Measurements from ENCODE around the gene GTF2B. TPM values are rescaled to one million over a fixed set of nuclear protein-coding genes. Genes with fewer than 3 reads are reported as not detected.

The GTF2B gene
- total RNA-seq, 1 donor from 2014 or later = 28.3 TPM

GRCh38 chr1:88877911-88878310 is 13.5 kb downstream of the GTF2B start:
- H3K27ac Mint-ChIP-seq (ENCODE audit: unreplicated experiment) = no peak overlapping the region
- TF ChIP-seq EZH2 (IDR thresholded peaks at IDR 0.05; ENCODE audit: insufficient read depth, low read length) = no peak
- peaks cover 48% of the 10 kb centered on the region for H4K20me1 ChIP-seq (ENCODE audit: insufficient read depth, low read length)
- H3K4me1 ChIP-seq (ENCODE audit: insufficient read depth, low read length) = no peaks in the 10 kb centered on the region
- H3K36me3 Mint-ChIP-seq (ENCODE audit: low read depth, unreplicated experiment) = peaks cover 3% of the 10 kb centered on the region
- no peak overlapping the region for H2AFZ ChIP-seq (ENCODE audit: low read depth, low read length)
- peak overlapping the region; percentile 56 for H3K9ac ChIP-seq (ENCODE audit: low read length)
- no peak overlapping the region for H3K27ac ChIP-seq (ENCODE audit: low read depth, low read length)
- H3K36me3 ChIP-seq (ENCODE audit: insufficient read depth, low read length) = peaks cover 9% of the 10 kb centered on the region
- peaks cover 7% of the 10 kb centered on the region for H3K4me1 Mint-ChIP-seq (ENCODE audit: low read depth, unreplicated experiment)
- H3K27me3 ChIP-seq (ENCODE audit: insufficient read depth, low read length) = no peaks in the 10 kb centered on the region
- no peaks in the 10 kb centered on the region for H3K9me3 ChIP-seq (ENCODE audit: insufficient read depth, low read depth, low read length)
- FAIRE-seq (no peak), DNase-seq (ENCODE audit: low read depth) (no peak)
- H3K4me3 ChIP-seq (ENCODE audit: insufficient read depth, low read depth, low read length) = no peak overlapping the region
- no peak overlapping the region for H3K4me3 Mint-ChIP-seq (ENCODE audit: unreplicated experiment)
- H3K9me3 Mint-ChIP-seq (ENCODE audit: unreplicated experiment) = no peaks in the 10 kb centered on the region
- peaks cover 81% of the 10 kb centered on the region for H3K79me2 ChIP-seq (ENCODE audit: insufficient read depth, low read length)
- H3K27me3 Mint-ChIP-seq (ENCODE audit: low read depth, unreplicated experiment) = no peaks in the 10 kb centered on the region
- H3K4me2 ChIP-seq (ENCODE audit: low read length) = no peak overlapping the region

- H3K27ac ChIP-seq (ENCODE audit: low read depth, low read length) = no peak overlapping the region
- peak overlapping the region; percentile 56 for H3K9ac ChIP-seq (ENCODE audit: low read length)
- H3K9me3 Mint-ChIP-seq (ENCODE audit: unreplicated experiment) = no peaks in the 10 kb centered on the region
Measured at GRCh38 chr1:88877382-88877825, 14.0 kb downstream of the GTF2B start.

GRCh38 chr1:88876573-88877365 is 14.6 kb downstream of the GTF2B start:
- H3K27me3 ChIP-seq (ENCODE audit: insufficient read depth, low read length) = no peaks in the 10 kb centered on the region
- H3K9me3 ChIP-seq (ENCODE audit: insufficient read depth, low read depth, low read length) = no peaks in the 10 kb centered on the region
- H3K27me3 Mint-ChIP-seq (ENCODE audit: low read depth, unreplicated experiment) = no peaks in the 10 kb centered on the region
- no peaks in the 10 kb centered on the region for H3K36me3 Mint-ChIP-seq (ENCODE audit: low read depth, unreplicated experiment)
- no peak for FAIRE-seq
- H3K36me3 ChIP-seq (ENCODE audit: insufficient read depth, low read length) = peaks cover 5% of the 10 kb centered on the region
- no peak overlapping the region for H3K27ac ChIP-seq (ENCODE audit: low read depth, low read length)
- DNase-seq (ENCODE audit: low read depth) = no peak
- no peak overlapping the region for H3K9ac ChIP-seq (ENCODE audit: low read length)
- H3K27ac Mint-ChIP-seq (ENCODE audit: unreplicated experiment) = no peak overlapping the region
- peaks cover 80% of the 10 kb centered on the region for H3K79me2 ChIP-seq (ENCODE audit: insufficient read depth, low read length)
- no peak overlapping the region for H3K4me3 ChIP-seq (ENCODE audit: insufficient read depth, low read depth, low read length)
- no peak overlapping the region for H2AFZ ChIP-seq (ENCODE audit: low read depth, low read length)
- H3K9me3 Mint-ChIP-seq (ENCODE audit: unreplicated experiment) = no peaks in the 10 kb centered on the region
- H3K4me3 Mint-ChIP-seq (ENCODE audit: unreplicated experiment) = no peak overlapping the region
- no peak overlapping the region for H3K4me2 ChIP-seq (ENCODE audit: low read length)
- H3K4me1 Mint-ChIP-seq (ENCODE audit: low read depth, unreplicated experiment) = no peaks in the 10 kb centered on the region
- H3K4me1 ChIP-seq (ENCODE audit: insufficient read depth, low read length) = no peaks in the 10 kb centered on the region
- peaks cover 48% of the 10 kb centered on the region for H4K20me1 ChIP-seq (ENCODE audit: insufficient read depth, low read length)
- TF ChIP-seq CTCF (IDR thresholded peaks at IDR 0.05; ENCODE audit: insufficient read depth, low read depth, low read length) = no peak
- no peak for TF ChIP-seq EZH2 (IDR thresholded peaks at IDR 0.05; ENCODE audit: insufficient read depth, low read length)

More at GRCh38 chr1:88877382-88877825, 14.0 kb downstream of the GTF2B start:
- Mint-ChIP-seq H3K27me3 (ENCODE audit: low read depth, unreplicated experiment) (no peaks in the 10 kb centered on the region), H3K4me3 (ENCODE audit: unreplicated experiment) (no peak overlapping the region), H3K27ac (ENCODE audit: unreplicated experiment) (no peak overlapping the region), H3K4me1 (ENCODE audit: low read depth, unreplicated experiment) (peaks cover 2% of the 10 kb centered on the region), H3K36me3 (ENCODE audit: low read depth, unreplicated experiment) (peaks cover 2% of the 10 kb centered on the region)
- Histone ChIP-seq H3K4me1 (ENCODE audit: insufficient read depth, low read length) (no peaks in the 10 kb centered on the region), H4K20me1 (ENCODE audit: insufficient read depth, low read length) (peaks cover 48% of the 10 kb centered on the region), H3K4me3 (ENCODE audit: insufficient read depth, low read depth, low read length) (no peak overlapping the region), H2AFZ (ENCODE audit: low read depth, low read length) (no peak overlapping the region), H3K4me2 (ENCODE audit: low read length) (no peak overlapping the region), H3K27me3 (ENCODE audit: insufficient read depth, low read length) (no peaks in the 10 kb centered on the region), H3K79me2 (ENCODE audit: insufficient read depth, low read length) (peaks cover 81% of the 10 kb centered on the region), H3K9me3 (ENCODE audit: insufficient read depth, low read depth, low read length) (no peaks in the 10 kb centered on the region), H3K36me3 (ENCODE audit: insufficient read depth, low read length) (peaks cover 5% of the 10 kb centered on the region)
- TF ChIP-seq EZH2 (IDR thresholded peaks at IDR 0.05; ENCODE audit: insufficient read depth, low read length) (no peak), CTCF (IDR thresholded peaks at IDR 0.05; ENCODE audit: insufficient read depth, low read depth, low read length) (peak; percentile 41)
- no peak for FAIRE-seq
- DNase-seq (ENCODE audit: low read depth) = peak; percentile 26

Measured in astrocyte (in vitro differentiated cells and primary cell).